GM06990 (cell line): ENCODE measurements around the gene ICAM4.

ENCODE experiments used
- DNase-seq: peaks from one replicate; pipeline ENCODE4 v3.0.0-alpha.2; 2011; ENCODE audit not compliant: insufficient read length; ENCODE audit errors: extremely low read depth
- H3K27me3 ChIP-seq: replicated peaks from 2 replicates; pipeline ENCODE4 v1.6.0; 2011; ENCODE audit warnings: low read length; ENCODE audit not compliant: control insufficient read depth, insufficient read depth
- H3K36me3 ChIP-seq: 2 replicates; pipeline ENCODE4 v1.5.1; 2011; ENCODE audit warnings: low read length; ENCODE audit not compliant: control insufficient read depth, insufficient read depth
- H3K4me3 ChIP-seq: replicated peaks from 2 replicates; pipeline ENCODE4 v1.5.1; 2011; ENCODE audit warnings: low read depth, mild to moderate bottlenecking, control low read depth, low read length
- CTCF ChIP-seq: IDR thresholded peaks from 2 replicates; pipeline ENCODE4 v1.5.1; 2011; ENCODE audit warnings: low read length, control low read depth, mild to moderate bottlenecking, inconsistent platforms; ENCODE audit not compliant: insufficient read depth, poor library complexity, severe bottlenecking

Gene ICAM4

DNA sequence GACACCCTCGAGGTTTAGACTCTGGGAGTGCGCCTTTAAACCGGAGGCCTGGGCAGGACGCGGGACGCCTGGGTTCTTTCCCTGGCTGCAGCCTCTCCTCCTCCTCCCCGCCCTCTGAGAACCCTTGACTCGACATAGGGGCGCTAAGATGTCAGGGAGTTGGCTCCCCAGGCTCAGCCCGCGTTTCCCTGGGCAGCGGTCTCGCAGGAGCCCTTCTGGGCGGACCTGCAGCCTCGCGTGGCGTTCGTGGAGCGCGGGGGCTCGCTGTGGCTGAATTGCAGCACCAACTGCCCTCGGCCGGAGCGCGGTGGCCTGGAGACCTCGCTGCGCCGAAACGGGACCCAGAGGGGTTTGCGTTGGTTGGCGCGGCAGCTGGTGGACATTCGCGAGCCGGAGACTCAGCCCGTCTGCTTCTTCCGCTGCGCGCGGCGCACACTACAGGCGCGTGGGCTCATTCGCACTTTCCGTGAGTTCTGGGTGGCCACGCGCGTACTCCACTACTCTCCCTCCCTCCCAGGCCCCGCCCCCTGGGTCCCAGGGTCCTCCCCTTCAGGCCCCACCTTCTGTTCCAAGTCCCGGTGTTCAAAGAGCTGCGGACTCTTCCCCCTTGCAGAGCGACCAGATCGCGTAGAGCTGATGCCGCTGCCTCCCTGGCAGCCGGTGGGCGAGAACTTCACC, 4.3 kb downstream of the ICAM4 start:
- peak; percentile 69 for DNase-seq
- TF ChIP-seq CTCF, result no peak
- Histone ChIP-seq H3K36me3 (no peaks in the 10 kb centered on the region), H3K27me3 (no peaks in the 10 kb centered on the region), H3K4me3 (peak overlapping the region; percentile 55)

- Histone ChIP-seq H3K27me3 (no peaks in the 10 kb centered on the region), H3K4me3 (peak overlapping the region; percentile 55), H3K36me3 (no peaks in the 10 kb centered on the region)
- TF ChIP-seq CTCF, result no peak
- DNase-seq, result no peak
Measured at GRCh38 chr19:10291554-10292205, 4.9 kb downstream of the ICAM4 start.

DNA sequence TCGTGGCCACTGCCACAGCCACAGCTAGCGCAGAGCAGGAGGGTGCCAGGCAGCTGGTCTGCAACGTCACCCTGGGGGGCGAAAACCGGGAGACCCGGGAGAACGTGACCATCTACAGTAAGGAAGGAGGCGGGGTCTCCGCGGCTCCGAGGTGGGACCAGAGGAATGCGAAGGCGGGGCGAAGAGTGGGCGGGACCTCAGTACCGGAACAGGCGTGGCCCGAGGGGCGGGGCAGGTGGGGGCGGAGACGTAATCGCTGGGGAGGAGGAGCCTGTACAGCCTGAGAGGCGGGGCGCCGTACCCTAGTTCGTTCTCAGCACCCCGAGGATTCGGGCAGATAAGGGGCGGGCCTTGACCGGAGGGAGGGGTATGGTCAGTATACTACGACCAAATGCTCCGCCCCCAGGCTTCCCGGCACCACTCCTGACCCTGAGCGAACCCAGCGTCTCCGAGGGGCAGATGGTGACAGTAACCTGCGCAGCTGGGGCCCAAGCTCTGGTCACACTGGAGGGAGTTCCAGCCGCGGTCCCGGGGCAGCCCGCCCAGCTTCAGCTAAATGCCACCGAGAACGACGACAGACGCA, 5.5 kb downstream of the ICAM4 start:
- H3K27me3 ChIP-seq, result no peaks in the 10 kb centered on the region
- no peaks in the 10 kb centered on the region for H3K36me3 ChIP-seq
- TF ChIP-seq CTCF, result no peak
- DNase-seq, result peak; percentile 85
- peak overlapping the region; percentile 55 for H3K4me3 ChIP-seq

DNA sequence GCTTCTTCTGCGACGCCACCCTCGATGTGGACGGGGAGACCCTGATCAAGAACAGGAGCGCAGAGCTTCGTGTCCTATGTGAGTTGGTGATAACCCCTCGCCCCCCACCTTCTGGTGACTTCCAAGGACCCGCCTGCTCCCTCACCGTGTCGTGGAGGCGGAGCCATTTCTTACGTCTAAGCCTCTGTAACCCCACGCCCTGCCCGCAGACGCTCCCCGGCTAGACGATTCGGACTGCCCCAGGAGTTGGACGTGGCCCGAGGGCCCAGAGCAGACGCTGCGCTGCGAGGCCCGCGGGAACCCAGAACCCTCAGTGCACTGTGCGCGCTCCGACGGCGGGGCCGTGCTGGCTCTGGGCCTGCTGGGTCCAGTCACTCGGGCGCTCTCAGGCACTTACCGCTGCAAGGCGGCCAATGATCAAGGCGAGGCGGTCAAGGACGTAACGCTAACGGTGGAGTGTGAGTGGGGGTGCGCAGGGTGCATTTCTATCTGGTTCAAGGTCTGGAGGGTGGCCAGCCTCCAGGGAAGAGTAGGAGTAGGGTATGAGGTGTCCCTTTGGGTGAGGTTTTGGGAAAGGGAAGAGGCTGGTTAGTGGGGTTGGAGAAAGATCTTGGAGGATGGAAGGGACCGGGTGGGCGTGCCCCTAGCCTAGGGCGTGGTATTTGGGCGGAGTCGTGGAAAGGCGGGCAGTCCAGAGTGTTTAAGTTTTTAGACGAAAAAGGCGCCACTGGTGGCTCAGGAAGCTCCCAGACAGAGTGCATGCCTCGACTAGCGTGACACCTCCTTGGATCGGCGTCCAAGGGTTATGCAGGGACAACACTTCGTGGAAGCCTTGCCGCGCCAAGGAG, 6.3 kb downstream of the ICAM4 start:
- no peak for DNase-seq
- Histone ChIP-seq H3K4me3 (peak overlapping the region; percentile 44), H3K36me3 (no peaks in the 10 kb centered on the region), H3K27me3 (no peaks in the 10 kb centered on the region)
- TF ChIP-seq CTCF, result no peak

- DNase-seq, result no peak
- Histone ChIP-seq H3K27me3 (no peaks in the 10 kb centered on the region), H3K36me3 (no peaks in the 10 kb centered on the region), H3K4me3 (no peak overlapping the region)
- TF ChIP-seq CTCF, result no peak
Measured at GRCh38 chr19:10293637-10294367, 7.0 kb downstream of the ICAM4 start.
